ENCODE measurements around the gene GALNT1.

GRCh38 chr18:35585608-35586007, 4.1 kb downstream of the GALNT1 start:
- no peak for TF ChIP-seq CTCF (IDR thresholded peaks at IDR 0.05 in 8 of 11, conservative IDR thresholded peaks at IDR 0.05 in 3 of 11)
- no peak for TF ChIP-seq POLR2A (IDR thresholded peaks at IDR 0.05)
